HEK293 (cell line): ENCODE data around the gene STRA8.

Experiments
- CTCF ChIA-PET: fragments of 350-600 bp; formaldehyde crosslinking; extraction: SDS; loops from one replicate; lab custom pipeline; 2021; ENCODE audit warnings: antibody characterized with exemption; lab: Yijun Ruan, JAX
- POLR2A ChIA-PET: fragments of 300-600 bp; formaldehyde crosslinking; extraction: SDS; loops from one replicate; lab custom pipeline; 2020; ENCODE audit warnings: antibody characterized with exemption, inconsistent platforms; lab: Yijun Ruan, JAX
- H3K27ac ChIP-seq: fragments of 200-500 bp; sonication (Bioruptor generic); 2 replicates; pipeline ENCODE4 v1.5.1; 2014; ENCODE audit warnings: low read depth, low read length, control low read depth, inconsistent platforms; ENCODE audit errors: extremely low read depth
- H3K36me3 ChIP-seq, 2 experiments: fragments of 200-500 bp in 1 of 2; sonication (Bioruptor generic) in 1 of 2; 1 replicate in 1 of 2; 2 replicates in 1 of 2; pipeline ENCODE4 v1.5.1; 2014 to 2017; ENCODE audit warnings: inconsistent platforms in 2 of 2, low read length in 2 of 2; ENCODE audit not compliant: control insufficient read depth in 2 of 2, insufficient read depth in 1 of 2
- H3K4me1 ChIP-seq: fragments of 200-500 bp; sonication (Bioruptor generic); 2 replicates; pipeline ENCODE4 v1.5.1; 2014; ENCODE audit warnings: mild to moderate bottlenecking, low read length, inconsistent platforms; ENCODE audit not compliant: control insufficient read depth, insufficient read depth
- H3K4me3 ChIP-seq: 2 replicates; pipeline ENCODE4 v1.5.1; 2011; ENCODE audit warnings: low read depth, mild to moderate bottlenecking, control low read depth, low read length, moderate library complexity
- H3K9me3 ChIP-seq: fragments of 200-500 bp; sonication (Bioruptor generic); 2 replicates; pipeline ENCODE4 v1.5.1; 2014; ENCODE audit warnings: low read depth, low read length, inconsistent platforms; ENCODE audit not compliant: control insufficient read depth, insufficient read depth
- EGR2 ChIP-seq: fragments of 450-650 bp; formaldehyde crosslinking; IDR thresholded peaks from 2 replicates; pipeline ENCODE4 v1.5.1; 2016; ENCODE audit warnings: low read depth, missing biosample characterization, missing genetic modification characterization
- HOXA7 ChIP-seq: sonication (generic); formaldehyde crosslinking; IDR thresholded peaks from 2 replicates; pipeline ENCODE4 v1.8.1; 2022; ENCODE audit warnings: missing genetic modification reagents, borderline replicate concordance
- KLF17 ChIP-seq: fragments of 450-650 bp; formaldehyde crosslinking; IDR thresholded peaks from 2 replicates; pipeline ENCODE4 v1.5.1; 2016; ENCODE audit warnings: missing biosample characterization, missing genetic modification characterization
- REPIN1 ChIP-seq: fragments of 450-650 bp; formaldehyde crosslinking; IDR thresholded peaks from 2 replicates; pipeline ENCODE4 v1.5.1; 2017; ENCODE audit warnings: missing biosample characterization, missing genetic modification characterization, low read depth
- SALL2 ChIP-seq: fragments of 450-650 bp; formaldehyde crosslinking; IDR thresholded peaks from 2 replicates; pipeline ENCODE4 v1.5.0; 2017; ENCODE audit warnings: missing biosample characterization, mild to moderate bottlenecking, missing genetic modification characterization, borderline replicate concordance
- SP3 ChIP-seq: fragments of 450-650 bp; formaldehyde crosslinking; IDR thresholded peaks from 2 replicates; pipeline ENCODE4 v1.5.1; 2016; ENCODE audit warnings: missing biosample characterization, missing genetic modification characterization
- TCF7L2 ChIP-seq: IDR thresholded peaks from 2 replicates; pipeline ENCODE4 v1.6.1; 2011; ENCODE audit warnings: low read depth, mild to moderate bottlenecking, inconsistent platforms, low read length, moderate library complexity, borderline replicate concordance
- YY1 ChIP-seq: fragments of 450-650 bp; formaldehyde crosslinking; IDR thresholded peaks from 2 replicates; pipeline ENCODE4 v1.5.1; 2018; ENCODE audit warnings: missing biosample characterization, missing genetic modification characterization
- ZBTB17 ChIP-seq: fragments of 450-650 bp; formaldehyde crosslinking; IDR thresholded peaks from 2 replicates; pipeline ENCODE4 v1.5.1; 2016; ENCODE audit warnings: missing biosample characterization, missing genetic modification characterization
- ZBTB7A ChIP-seq: fragments of 450-650 bp; formaldehyde crosslinking; IDR thresholded peaks from 2 replicates; pipeline ENCODE4 v1.5.1; 2016; ENCODE audit warnings: low read depth, missing biosample characterization, missing genetic modification characterization
- ZFHX2 ChIP-seq: fragments of 450-650 bp; formaldehyde crosslinking; conservative IDR thresholded peaks from 2 replicates; pipeline ENCODE4 v1.5.1; 2016; ENCODE audit warnings: missing biosample characterization, missing genetic modification characterization
- ZNF157 ChIP-seq: fragments of 450-650 bp; formaldehyde crosslinking; IDR thresholded peaks from 2 replicates; pipeline ENCODE4 v1.5.1; 2016; ENCODE audit warnings: missing biosample characterization, missing genetic modification characterization
- ZNF211 ChIP-seq: fragments of 450-650 bp; formaldehyde crosslinking; IDR thresholded peaks from 2 replicates; pipeline ENCODE4 v1.5.1; 2016; ENCODE audit warnings: low read depth, missing biosample characterization, missing genetic modification characterization
- ZNF223 ChIP-seq: fragments of 450-650 bp; formaldehyde crosslinking; IDR thresholded peaks from 2 replicates; pipeline ENCODE4 v1.5.1; 2016; ENCODE audit warnings: missing biosample characterization, missing genetic modification characterization
- ZNF24 ChIP-seq: fragments of 450-650 bp; formaldehyde crosslinking; IDR thresholded peaks from 2 replicates; pipeline ENCODE4 v1.5.1; 2016; ENCODE audit warnings: missing biosample characterization, missing genetic modification characterization
- ZNF362 ChIP-seq: fragments of 450-650 bp; formaldehyde crosslinking; IDR thresholded peaks from 2 replicates; pipeline ENCODE4 v1.5.1; 2016; ENCODE audit warnings: missing biosample characterization, missing genetic modification characterization
- ZNF548 ChIP-seq: fragments of 450-650 bp; formaldehyde crosslinking; IDR thresholded peaks from 2 replicates; pipeline ENCODE4 v1.5.1; 2016; ENCODE audit warnings: missing biosample characterization, missing genetic modification characterization
- ZNF549 ChIP-seq: fragments of 450-650 bp; IDR thresholded peaks from 2 replicates; pipeline ENCODE4 v1.5.1; 2018; ENCODE audit warnings: missing biosample characterization, missing genetic modification characterization, mild to moderate bottlenecking, inconsistent platforms, moderate library complexity
- ZNF585B ChIP-seq: fragments of 450-650 bp; formaldehyde crosslinking; IDR thresholded peaks from 2 replicates; pipeline ENCODE4 v1.5.1; 2016; ENCODE audit warnings: missing biosample characterization, missing genetic modification characterization
- ZNF658 ChIP-seq: fragments of 450-650 bp; formaldehyde crosslinking; IDR thresholded peaks from 2 replicates; pipeline ENCODE4; 2016; ENCODE audit warnings: missing biosample characterization, missing genetic modification characterization
- ZNF670 ChIP-seq: fragments of 450-650 bp; formaldehyde crosslinking; IDR thresholded peaks from 2 replicates; pipeline ENCODE4 v1.5.1; 2016; ENCODE audit warnings: missing biosample characterization, missing genetic modification characterization, low read depth
- ZNF843 ChIP-seq: fragments of 450-650 bp; formaldehyde crosslinking; IDR thresholded peaks from 2 replicates; pipeline ENCODE4 v1.5.1; 2016; ENCODE audit warnings: missing biosample characterization, missing genetic modification characterization
- TF ChIP-seq, protein P1 (sequence below): fragments of 450-650 bp; formaldehyde crosslinking; IDR thresholded peaks from 2 replicates; pipeline ENCODE4 v1.5.1; 2016; ENCODE audit warnings: missing biosample characterization, missing genetic modification characterization
- TF ChIP-seq, protein P2 (sequence below): fragments of 450-650 bp; formaldehyde crosslinking; IDR thresholded peaks from 2 replicates; pipeline ENCODE4 v1.5.1; 2016; ENCODE audit warnings: missing biosample characterization, missing genetic modification characterization
- TF ChIP-seq, protein P3 (sequence below): fragments of 450-650 bp; formaldehyde crosslinking; IDR thresholded peaks from 2 replicates; pipeline ENCODE4 v1.5.1; 2016; ENCODE audit warnings: missing biosample characterization, missing genetic modification characterization
- TF ChIP-seq, protein P4 (sequence below): fragments of 450-650 bp; formaldehyde crosslinking; IDR thresholded peaks from 2 replicates; pipeline ENCODE4 v1.5.1; 2016; ENCODE audit warnings: missing biosample characterization, missing genetic modification characterization

Gene STRA8

GRCh38 chr7:135235841-135236240 lies 2.2 kb downstream of the STRA8 start:
- ChIA-PET CTCF (interaction anchor here (1.1 kb wide), 1 partner anchor 38 kb away, joined by 4 read pairs; no protein-coding TSS in a partner anchor), POLR2A (interaction anchor here (0.7 kb wide), 1 partner anchor 15 kb away, joined by 6 read pairs; no protein-coding TSS in a partner anchor)
- Histone ChIP-seq H3K36me3 (no peaks in the 10 kb centered on the region), H3K4me3 (no peak overlapping the region), H3K9me3 (no peaks in the 10 kb centered on the region), H3K4me1 (no peaks in the 10 kb centered on the region), H3K27ac (no peak overlapping the region)
- TF ChIP-seq ZNF211 (tag by site-specific recombination) (no peak), ZNF585B (tag by site-specific recombination) (no peak), ZNF549 (tag by site-specific recombination) (no peak), SALL2 (tag by site-specific recombination) (no peak), SP3 (tag by site-specific recombination) (no peak), KLF17 (no peak), ZNF670 (no peak)

- H3K4me3 ChIP-seq = no peak overlapping the region
- H3K27ac ChIP-seq = no peak overlapping the region
- ChIA-PET CTCF (interaction anchor here (0.6 to 1.1 kb wide), 2 partner anchors 37 to 603 kb away, joined by 4 to 6 read pairs; no protein-coding TSS in a partner anchor), POLR2A (no interaction called here)
- no peaks in the 10 kb centered on the region for H3K4me1 ChIP-seq
- no peaks in the 10 kb centered on the region for H3K9me3 ChIP-seq
- no peak for TF ChIP-seq ZBTB7A (tag by site-specific recombination)
- TF ChIP-seq REPIN1 (tag by site-specific recombination) = no peak
- TF ChIP-seq ZFHX2 (tag by site-specific recombination) = no peak
- no peak for TF ChIP-seq YY1 (tag by site-specific recombination)
- TF ChIP-seq TCF7L2 = no peak
- no peak for TF ChIP-seq ZNF223 (tag by site-specific recombination)
- TF ChIP-seq, protein P1, sequence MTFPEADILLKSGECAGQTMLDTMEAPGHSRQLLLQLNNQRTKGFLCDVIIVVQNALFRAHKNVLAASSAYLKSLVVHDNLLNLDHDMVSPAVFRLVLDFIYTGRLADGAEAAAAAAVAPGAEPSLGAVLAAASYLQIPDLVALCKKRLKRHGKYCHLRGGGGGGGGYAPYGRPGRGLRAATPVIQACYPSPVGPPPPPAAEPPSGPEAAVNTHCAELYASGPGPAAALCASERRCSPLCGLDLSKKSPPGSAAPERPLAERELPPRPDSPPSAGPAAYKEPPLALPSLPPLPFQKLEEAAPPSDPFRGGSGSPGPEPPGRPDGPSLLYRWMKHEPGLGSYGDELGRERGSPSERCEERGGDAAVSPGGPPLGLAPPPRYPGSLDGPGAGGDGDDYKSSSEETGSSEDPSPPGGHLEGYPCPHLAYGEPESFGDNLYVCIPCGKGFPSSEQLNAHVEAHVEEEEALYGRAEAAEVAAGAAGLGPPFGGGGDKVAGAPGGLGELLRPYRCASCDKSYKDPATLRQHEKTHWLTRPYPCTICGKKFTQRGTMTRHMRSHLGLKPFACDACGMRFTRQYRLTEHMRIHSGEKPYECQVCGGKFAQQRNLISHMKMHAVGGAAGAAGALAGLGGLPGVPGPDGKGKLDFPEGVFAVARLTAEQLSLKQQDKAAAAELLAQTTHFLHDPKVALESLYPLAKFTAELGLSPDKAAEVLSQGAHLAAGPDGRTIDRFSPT (tag by site-specific recombination) = no peak
- TF ChIP-seq ZBTB17 (tag by site-specific recombination) = no peak
- no peak for TF ChIP-seq ZNF843
- TF ChIP-seq ZNF548 (tag by site-specific recombination) = no peak
- no peak for TF ChIP-seq ZNF362 (tag by site-specific recombination)
- TF ChIP-seq, protein P2, sequence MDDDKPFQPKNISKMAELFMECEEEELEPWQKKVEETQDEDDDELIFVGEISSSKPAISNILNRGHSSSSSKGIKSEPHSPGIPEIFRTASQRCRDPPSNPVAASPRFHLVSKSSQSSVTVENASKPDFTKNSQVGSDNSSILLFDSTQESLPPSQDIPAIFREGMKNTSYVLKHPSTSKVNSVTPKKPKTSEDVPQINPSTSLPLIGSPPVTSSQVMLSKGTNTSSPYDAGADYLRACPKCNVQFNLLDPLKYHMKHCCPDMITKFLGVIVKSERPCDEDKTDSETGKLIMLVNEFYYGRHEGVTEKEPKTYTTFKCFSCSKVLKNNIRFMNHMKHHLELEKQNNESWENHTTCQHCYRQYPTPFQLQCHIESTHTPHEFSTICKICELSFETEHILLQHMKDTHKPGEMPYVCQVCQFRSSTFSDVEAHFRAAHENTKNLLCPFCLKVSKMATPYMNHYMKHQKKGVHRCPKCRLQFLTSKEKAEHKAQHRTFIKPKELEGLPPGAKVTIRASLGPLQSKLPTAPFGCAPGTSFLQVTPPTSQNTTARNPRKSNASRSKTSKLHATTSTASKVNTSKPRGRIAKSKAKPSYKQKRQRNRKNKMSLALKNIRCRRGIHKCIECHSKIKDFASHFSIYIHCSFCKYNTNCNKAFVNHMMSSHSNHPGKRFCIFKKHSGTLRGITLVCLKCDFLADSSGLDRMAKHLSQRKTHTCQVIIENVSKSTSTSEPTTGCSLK = no peak
- no peak for TF ChIP-seq ZNF24 (tag by site-specific recombination)
- no peak for TF ChIP-seq ZNF658 (tag by site-specific recombination)
- no peak for TF ChIP-seq HOXA7 (CRISPR knock-in tag)
- no peak for TF ChIP-seq EGR2
- no peak for TF ChIP-seq ZNF157 (tag by site-specific recombination)
- TF ChIP-seq, protein P3, sequence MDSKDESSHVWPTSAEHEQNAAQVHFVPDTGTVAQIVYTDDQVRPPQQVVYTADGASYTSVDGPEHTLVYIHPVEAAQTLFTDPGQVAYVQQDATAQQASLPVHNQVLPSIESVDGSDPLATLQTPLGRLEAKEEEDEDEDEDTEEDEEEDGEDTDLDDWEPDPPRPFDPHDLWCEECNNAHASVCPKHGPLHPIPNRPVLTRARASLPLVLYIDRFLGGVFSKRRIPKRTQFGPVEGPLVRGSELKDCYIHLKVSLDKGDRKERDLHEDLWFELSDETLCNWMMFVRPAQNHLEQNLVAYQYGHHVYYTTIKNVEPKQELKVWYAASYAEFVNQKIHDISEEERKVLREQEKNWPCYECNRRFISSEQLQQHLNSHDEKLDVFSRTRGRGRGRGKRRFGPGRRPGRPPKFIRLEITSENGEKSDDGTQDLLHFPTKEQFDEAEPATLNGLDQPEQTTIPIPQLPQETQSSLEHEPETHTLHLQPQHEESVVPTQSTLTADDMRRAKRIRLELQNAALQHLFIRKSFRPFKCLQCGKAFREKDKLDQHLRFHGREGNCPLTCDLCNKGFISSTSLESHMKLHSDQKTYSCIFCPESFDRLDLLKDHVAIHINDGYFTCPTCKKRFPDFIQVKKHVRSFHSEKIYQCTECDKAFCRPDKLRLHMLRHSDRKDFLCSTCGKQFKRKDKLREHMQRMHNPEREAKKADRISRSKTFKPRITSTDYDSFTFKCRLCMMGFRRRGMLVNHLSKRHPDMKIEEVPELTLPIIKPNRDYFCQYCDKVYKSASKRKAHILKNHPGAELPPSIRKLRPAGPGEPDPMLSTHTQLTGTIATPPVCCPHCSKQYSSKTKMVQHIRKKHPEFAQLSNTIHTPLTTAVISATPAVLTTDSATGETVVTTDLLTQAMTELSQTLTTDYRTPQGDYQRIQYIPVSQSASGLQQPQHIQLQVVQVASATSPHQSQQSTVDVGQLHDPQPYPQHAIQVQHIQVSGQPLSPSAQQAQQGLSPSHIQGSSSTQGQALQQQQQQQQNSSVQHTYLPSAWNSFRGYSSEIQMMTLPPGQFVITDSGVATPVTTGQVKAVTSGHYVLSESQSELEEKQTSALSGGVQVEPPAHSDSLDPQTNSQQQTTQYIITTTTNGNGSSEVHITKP (tag by site-specific recombination) = no peak
- TF ChIP-seq, protein P4, sequence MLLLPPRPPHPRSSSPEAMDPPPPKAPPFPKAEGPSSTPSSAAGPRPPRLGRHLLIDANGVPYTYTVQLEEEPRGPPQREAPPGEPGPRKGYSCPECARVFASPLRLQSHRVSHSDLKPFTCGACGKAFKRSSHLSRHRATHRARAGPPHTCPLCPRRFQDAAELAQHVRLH (tag by site-specific recombination) = no peak
- H3K36me3 ChIP-seq = no peaks in the 10 kb centered on the region
Measured at GRCh38 chr7:135236727-135237126, 3.1 kb downstream of the STRA8 start.
